Uterus (tissue), 2 donors: ENCODE measurements around the gene ASPHD2.

Experiments
- POLR2A ChIP-seq, 2 donors: fragments of 450-650 bp; IDR thresholded peaks; one replicate each; pipeline ENCODE4 v1.6.1; 2016; ENCODE audit warnings: antibody characterized with exemption in 2 of 2, mild to moderate bottlenecking in 1 of 2, moderate library complexity in 1 of 2
- TF ChIP-seq, protein P1 (sequence below), 4 experiments: fragments of 200-600 bp in 2 of 4; fragments of 450-650 bp in 2 of 4; sonication (generic) in 2 of 4; IDR thresholded peaks; one replicate each; pipeline ENCODE4 v1.5.1; 2016 to 2019; ENCODE audit warnings: antibody characterized with exemption in 4 of 4, mild to moderate bottlenecking in 2 of 4, moderate library complexity in 1 of 4

DNA sequence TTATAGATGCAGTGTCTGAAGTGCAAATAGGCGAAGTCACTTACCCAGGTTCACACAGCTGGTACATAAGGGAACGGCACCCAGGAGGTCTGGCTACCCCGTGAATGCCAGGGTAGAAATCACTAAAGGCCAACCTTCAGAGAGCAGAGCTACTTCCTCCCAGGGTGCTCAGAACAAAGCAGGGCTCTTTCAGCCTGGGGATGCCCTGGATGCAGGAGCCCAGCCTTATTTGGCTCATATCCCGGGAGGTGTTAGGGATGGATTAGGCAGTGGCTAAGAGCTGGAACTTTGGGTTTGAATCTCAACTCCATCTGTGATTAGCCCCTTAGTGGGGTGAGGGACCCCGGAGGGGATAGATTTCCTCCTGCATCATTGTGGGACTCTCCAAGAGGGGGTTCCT, 33.1 kb upstream of the ASPHD2 start:
- no peak for TF ChIP-seq POLR2A (IDR thresholded peaks at IDR 0.05)
- TF ChIP-seq, protein P1, sequence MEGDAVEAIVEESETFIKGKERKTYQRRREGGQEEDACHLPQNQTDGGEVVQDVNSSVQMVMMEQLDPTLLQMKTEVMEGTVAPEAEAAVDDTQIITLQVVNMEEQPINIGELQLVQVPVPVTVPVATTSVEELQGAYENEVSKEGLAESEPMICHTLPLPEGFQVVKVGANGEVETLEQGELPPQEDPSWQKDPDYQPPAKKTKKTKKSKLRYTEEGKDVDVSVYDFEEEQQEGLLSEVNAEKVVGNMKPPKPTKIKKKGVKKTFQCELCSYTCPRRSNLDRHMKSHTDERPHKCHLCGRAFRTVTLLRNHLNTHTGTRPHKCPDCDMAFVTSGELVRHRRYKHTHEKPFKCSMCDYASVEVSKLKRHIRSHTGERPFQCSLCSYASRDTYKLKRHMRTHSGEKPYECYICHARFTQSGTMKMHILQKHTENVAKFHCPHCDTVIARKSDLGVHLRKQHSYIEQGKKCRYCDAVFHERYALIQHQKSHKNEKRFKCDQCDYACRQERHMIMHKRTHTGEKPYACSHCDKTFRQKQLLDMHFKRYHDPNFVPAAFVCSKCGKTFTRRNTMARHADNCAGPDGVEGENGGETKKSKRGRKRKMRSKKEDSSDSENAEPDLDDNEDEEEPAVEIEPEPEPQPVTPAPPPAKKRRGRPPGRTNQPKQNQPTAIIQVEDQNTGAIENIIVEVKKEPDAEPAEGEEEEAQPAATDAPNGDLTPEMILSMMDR (IDR thresholded peaks at IDR 0.05) = no peak
